ENCODE data around the gene COG2.

Gene COG2

DNA sequence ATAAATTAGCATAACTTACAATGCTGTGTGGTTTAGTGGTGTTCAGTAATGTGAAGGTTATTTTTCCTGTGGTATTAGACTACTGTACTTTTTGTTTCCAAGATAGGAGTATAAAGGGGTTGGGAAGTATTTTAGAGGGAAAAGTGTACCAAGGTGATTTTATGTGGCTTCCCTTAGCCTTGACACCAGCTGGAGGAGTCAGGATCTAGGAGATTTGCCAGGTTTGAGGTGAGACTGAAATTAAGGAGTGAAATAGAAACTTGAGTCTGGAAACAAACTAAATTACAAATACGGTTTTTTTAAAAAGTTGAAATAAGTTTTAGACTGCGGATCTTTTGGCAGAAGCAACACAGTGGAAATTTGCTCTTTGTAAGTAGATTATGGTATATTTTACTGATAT lies 32.3 kb downstream of the COG2 start:
- H3K4me3 ChIP-seq (ENCODE audit: low read depth, low read length): no peak overlapping the region
- ChIA-PET POLR2A (no interaction called here), CTCF (no interaction called here)
- no peak for DNase-seq (ENCODE audit: low read depth, low spot score)
- TF ChIP-seq, protein P1, sequence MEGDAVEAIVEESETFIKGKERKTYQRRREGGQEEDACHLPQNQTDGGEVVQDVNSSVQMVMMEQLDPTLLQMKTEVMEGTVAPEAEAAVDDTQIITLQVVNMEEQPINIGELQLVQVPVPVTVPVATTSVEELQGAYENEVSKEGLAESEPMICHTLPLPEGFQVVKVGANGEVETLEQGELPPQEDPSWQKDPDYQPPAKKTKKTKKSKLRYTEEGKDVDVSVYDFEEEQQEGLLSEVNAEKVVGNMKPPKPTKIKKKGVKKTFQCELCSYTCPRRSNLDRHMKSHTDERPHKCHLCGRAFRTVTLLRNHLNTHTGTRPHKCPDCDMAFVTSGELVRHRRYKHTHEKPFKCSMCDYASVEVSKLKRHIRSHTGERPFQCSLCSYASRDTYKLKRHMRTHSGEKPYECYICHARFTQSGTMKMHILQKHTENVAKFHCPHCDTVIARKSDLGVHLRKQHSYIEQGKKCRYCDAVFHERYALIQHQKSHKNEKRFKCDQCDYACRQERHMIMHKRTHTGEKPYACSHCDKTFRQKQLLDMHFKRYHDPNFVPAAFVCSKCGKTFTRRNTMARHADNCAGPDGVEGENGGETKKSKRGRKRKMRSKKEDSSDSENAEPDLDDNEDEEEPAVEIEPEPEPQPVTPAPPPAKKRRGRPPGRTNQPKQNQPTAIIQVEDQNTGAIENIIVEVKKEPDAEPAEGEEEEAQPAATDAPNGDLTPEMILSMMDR (IDR thresholded peaks at IDR 0.05; ENCODE audit: insufficient read depth, low read length, missing control alignments): no peak

DNA sequence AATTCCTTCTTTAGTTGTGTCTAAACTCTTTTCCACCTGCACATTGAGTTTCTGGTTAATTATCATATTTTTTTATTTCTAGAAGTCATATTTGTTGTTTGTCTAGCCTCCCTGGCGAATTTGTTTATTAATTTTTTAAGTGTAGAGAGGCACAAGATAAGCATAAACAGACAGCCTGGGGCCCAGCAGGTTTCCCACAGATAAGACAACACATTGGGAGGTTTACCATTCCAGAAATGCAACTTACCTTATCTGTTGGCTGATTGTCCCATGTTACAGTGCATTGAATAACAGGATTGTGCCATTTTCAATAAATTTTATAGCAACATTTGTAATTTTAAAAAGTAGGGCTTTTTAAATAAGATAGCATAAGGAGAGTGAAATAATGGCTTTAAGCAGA lies 34.9 kb downstream of the COG2 start:
- H3K4me3 ChIP-seq (ENCODE audit: low read depth, low read length): no peak overlapping the region
- no peak for DNase-seq (ENCODE audit: low read depth, low spot score)
- ChIA-PET CTCF (no interaction called here), POLR2A (no interaction called here)
- TF ChIP-seq, protein P1 (IDR thresholded peaks at IDR 0.05; ENCODE audit: insufficient read depth, low read length, missing control alignments): no peak

DNA sequence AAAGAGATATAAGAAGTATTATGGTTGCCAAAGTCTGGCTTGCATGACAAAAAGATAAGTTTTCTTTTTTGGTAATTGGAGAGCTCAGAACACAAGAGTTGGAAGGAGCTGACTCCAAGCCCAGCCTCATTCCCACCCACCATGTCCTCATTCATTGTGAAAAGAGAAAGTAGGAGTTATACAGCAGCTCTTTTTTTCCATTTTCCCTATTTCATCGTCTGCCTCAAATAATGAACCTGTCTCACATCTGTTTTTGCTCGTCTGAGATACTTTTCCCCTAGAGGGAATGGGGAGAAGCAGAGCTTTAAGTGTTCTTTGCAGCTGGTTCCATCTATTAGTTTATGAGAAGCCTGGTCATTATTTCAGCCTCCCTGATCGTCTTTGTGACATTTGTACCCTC lies 36.9 kb downstream of the COG2 start:
- no peak for DNase-seq (ENCODE audit: low read depth, low spot score)
- TF ChIP-seq, protein P1 (IDR thresholded peaks at IDR 0.05; ENCODE audit: insufficient read depth, low read length, missing control alignments): no peak
- ChIA-PET CTCF (interaction anchor here (1.4 kb wide), 1 partner anchor 37 kb away, joined by 5 read pairs; the partner anchor contains the start of gene COG2), POLR2A (no interaction called here)
- H3K4me3 ChIP-seq (ENCODE audit: low read depth, low read length): no peak overlapping the region

DNA sequence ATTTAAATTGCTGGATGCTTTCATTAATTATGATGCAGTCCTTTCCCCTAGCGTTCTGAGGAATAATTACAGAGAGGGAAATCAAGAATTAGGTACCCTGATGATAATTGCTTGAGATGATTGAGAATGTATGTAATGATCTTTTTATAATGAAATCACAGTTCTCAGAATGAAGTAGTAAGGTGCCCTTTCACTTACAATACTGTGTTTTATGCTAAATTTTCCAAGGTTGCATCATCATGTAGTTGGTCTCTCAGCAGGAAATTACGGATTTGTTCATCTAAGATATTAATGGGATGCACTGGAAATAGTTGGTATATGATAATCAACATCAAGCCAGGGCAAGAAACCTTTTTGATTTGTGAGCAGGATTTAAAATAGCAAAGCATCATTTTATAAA lies 37.5 kb downstream of the COG2 start:
- ChIA-PET POLR2A (no interaction called here), CTCF (no interaction called here)
- no peak for DNase-seq (ENCODE audit: low read depth, low spot score)
- TF ChIP-seq, protein P1 (IDR thresholded peaks at IDR 0.05; ENCODE audit: insufficient read depth, low read length, missing control alignments): no peak
- H3K4me3 ChIP-seq (ENCODE audit: low read depth, low read length): no peak overlapping the region

DNA sequence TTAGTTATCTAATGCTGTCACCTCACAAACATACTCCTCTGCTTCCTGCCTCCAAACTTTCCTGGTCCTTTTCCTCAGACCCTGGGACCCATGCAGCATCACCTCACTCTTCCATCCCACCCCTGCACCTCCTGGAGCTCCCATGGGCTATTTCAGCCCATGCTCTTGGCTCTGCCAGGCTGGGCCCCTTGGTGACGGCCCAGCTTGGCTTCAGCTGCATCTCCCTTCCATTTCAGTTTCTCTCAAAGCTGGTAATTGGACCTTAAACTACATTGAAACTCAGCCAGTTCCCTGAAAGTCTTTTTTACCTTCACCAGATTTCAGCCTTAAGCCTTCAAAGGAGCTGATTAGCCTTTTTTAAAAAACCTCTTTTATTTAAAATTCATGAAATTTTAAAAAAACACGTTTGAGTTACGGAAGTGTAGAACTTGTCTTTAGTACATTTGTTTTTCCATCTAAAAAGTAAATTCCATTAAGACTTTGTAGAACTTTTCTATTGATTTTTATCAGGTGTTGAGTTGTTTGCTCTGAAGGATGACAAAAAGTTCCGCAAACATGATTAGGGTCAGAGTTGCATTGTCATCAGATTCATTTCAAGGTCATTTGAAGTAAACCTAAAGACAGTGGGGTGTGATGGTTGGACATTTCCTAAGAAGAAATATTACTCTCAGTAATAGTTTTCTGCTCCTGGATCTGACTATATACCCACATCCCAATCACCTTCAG lies 38.2 kb downstream of the COG2 start:
- TF ChIP-seq, protein P1 (IDR thresholded peaks at IDR 0.05; ENCODE audit: insufficient read depth, low read length, missing control alignments): no peak
- no peak overlapping the region for H3K4me3 ChIP-seq (ENCODE audit: low read depth, low read length)
- POLR2A ChIA-PET: no interaction called here
- CTCF ChIA-PET: no interaction called here
- DNase-seq (ENCODE audit: low read depth, low spot score): no peak

DNA sequence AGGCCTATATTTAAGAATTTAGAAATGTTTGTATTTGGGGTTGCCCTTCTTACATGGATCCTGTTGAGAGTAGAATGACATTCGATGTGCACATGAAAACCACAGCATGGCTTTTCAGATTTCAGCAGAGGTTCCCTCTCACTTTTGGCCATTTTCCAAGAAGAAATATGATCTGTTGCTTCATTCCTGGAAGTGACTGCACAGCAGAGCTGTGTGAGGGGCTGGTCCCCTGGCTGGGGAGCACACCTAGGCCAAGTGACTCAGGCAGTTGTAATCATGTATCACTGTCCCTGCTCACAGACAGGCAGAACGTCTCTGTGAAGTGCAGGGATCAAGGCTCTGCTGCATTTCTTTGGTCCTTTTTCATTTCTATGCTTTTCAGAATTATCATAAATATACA lies 39.3 kb downstream of the COG2 start:
- TF ChIP-seq, protein P1 (IDR thresholded peaks at IDR 0.05; ENCODE audit: insufficient read depth, low read length, missing control alignments): no peak
- ChIA-PET POLR2A (no interaction called here), CTCF (interaction anchor here (0.8 to 1.2 kb wide), 4 partner anchors 8 to 116 kb away, joined by 3 to 5 read pairs (median 4); no protein-coding TSS in a partner anchor)
- H3K4me3 ChIP-seq (ENCODE audit: low read depth, low read length): no peak overlapping the region
- DNase-seq (ENCODE audit: low read depth, low spot score): peak; percentile 44

All from AG04449 (cell line).